Subcutaneous adipose tissue (tissue), 4 donors: Measurements from ENCODE around the gene NLGN1. TPM values are rescaled to one million over a fixed set of nuclear protein-coding genes. Genes with fewer than 3 reads are reported as not detected.

ENCODE experiments used
- CTCF ChIP-seq: fragments of 450-650 bp; IDR thresholded peaks from one replicate; pipeline ENCODE4 v1.5.1; 2016; ENCODE audit warnings: low read depth, mild to moderate bottlenecking, control low read depth, antibody characterized with exemption, moderate library complexity
- total RNA-seq, 4 donors: library from RNA; depleted of rRNA; stranded (reverse); fragments of >200 nt; gene quantifications; one replicate each; pipeline ENCODE4 v1.1.0, GENCODE V29; 2016

The NLGN1 gene
- total RNA-seq, 4 donors from 2014 or later, result 5.1 to 16.5 (median 7.9) TPM

GRCh38 chr3:173923204-173923603 lies 525.7 kb downstream of the NLGN1 start:
- no peak for TF ChIP-seq CTCF

GRCh38 chr3:173930251-173930650 lies 532.7 kb downstream of the NLGN1 start:
- no peak for TF ChIP-seq CTCF

GRCh38 chr3:173932624-173933023 lies 535.1 kb downstream of the NLGN1 start:
- no peak for TF ChIP-seq CTCF

GRCh38 chr3:173933113-173933512 lies 535.6 kb downstream of the NLGN1 start:
- no peak for TF ChIP-seq CTCF

- no peak for TF ChIP-seq CTCF
These were observed 538.8 kb downstream of the NLGN1 start for GRCh38 chr3:173936316-173936715.

GRCh38 chr3:173938159-173938558 lies 540.6 kb downstream of the NLGN1 start:
- no peak for TF ChIP-seq CTCF

- TF ChIP-seq CTCF, result no peak
These were observed 541.1 kb downstream of the NLGN1 start for GRCh38 chr3:173938616-173939015.

GRCh38 chr3:173939331-173939730 lies 541.8 kb downstream of the NLGN1 start:
- no peak for TF ChIP-seq CTCF
